Keratinocyte (primary cell): ENCODE results near the gene PRKCH. TPM values are rescaled to one million over a fixed set of nuclear protein-coding genes. Genes with fewer than 3 reads are reported as not detected.

Experiments used
- DNase-seq: peaks from one replicate; pipeline ENCODE4 v3.0.0-alpha.2; 2011; ENCODE audit warnings: low read depth, missing footprints, low spot score
- FAIRE-seq: peaks from 2 replicates; lab custom pipeline; 2011; peaks lifted over from hg19 to GRCh38; lab: Jason Lieb, UNC
- H2AFZ ChIP-seq: 2 replicates; pipeline ENCODE4 v1.6.0; 2012; ENCODE audit warnings: low read length, control low read depth, inconsistent platforms; ENCODE audit not compliant: control insufficient read depth
- H3K27ac ChIP-seq: 2 replicates; pipeline ENCODE4 v1.5.1; 2011; ENCODE audit warnings: low read length; ENCODE audit not compliant: control insufficient read depth, insufficient read depth
- H3K27me3 ChIP-seq: 3 replicates; pipeline ENCODE4 v1.6.0; 2011; ENCODE audit warnings: low read length; ENCODE audit not compliant: control insufficient read depth, insufficient read depth; ENCODE audit errors: extremely low read depth
- H3K36me3 ChIP-seq, 2 experiments: 2 replicates in 1 of 2; 3 replicates in 1 of 2; pipeline ENCODE4 v1.5.1; 2011; ENCODE audit warnings: low read length in 2 of 2, mild to moderate bottlenecking in 1 of 2; ENCODE audit not compliant: control insufficient read depth in 2 of 2, insufficient read depth in 2 of 2; ENCODE audit errors: extremely low read depth in 1 of 2
- H3K4me1 ChIP-seq: 3 replicates; pipeline ENCODE4 v1.5.1; 2011; ENCODE audit warnings: low read length; ENCODE audit not compliant: control insufficient read depth, insufficient read depth; ENCODE audit errors: extremely low read depth
- H3K4me2 ChIP-seq: 3 replicates; pipeline ENCODE4 v1.6.0; 2011; ENCODE audit warnings: low read depth, low read length; ENCODE audit not compliant: control insufficient read depth, insufficient read depth; ENCODE audit errors: extremely low read depth
- H3K4me3 ChIP-seq, 3 experiments: fragments of 200-600 bp in 1 of 3; sonication (generic) in 1 of 3; 2 replicates in 2 of 3; 3 replicates in 1 of 3; pipeline ENCODE4 v1.5.1; 2011 to 2016; ENCODE audit warnings: low read length in 3 of 3, mild to moderate bottlenecking in 3 of 3, control low read depth in 2 of 3, inconsistent platforms in 1 of 3, low read depth in 1 of 3, mixed read lengths in 1 of 3, mixed run types in 1 of 3, moderate library complexity in 1 of 3; ENCODE audit not compliant: control insufficient read depth in 2 of 3, insufficient read depth in 2 of 3; ENCODE audit errors: extremely low read depth in 1 of 3
- H3K79me2 ChIP-seq: 2 replicates; pipeline ENCODE4 v1.6.0; 2012; ENCODE audit warnings: low read length; ENCODE audit not compliant: control insufficient read depth, insufficient read depth
- H3K9ac ChIP-seq: 3 replicates; pipeline ENCODE4 v1.6.0; 2011; ENCODE audit warnings: low read length; ENCODE audit not compliant: control insufficient read depth, insufficient read depth; ENCODE audit errors: extremely low read depth
- H3K9me1 ChIP-seq: 3 replicates; pipeline ENCODE4 v1.6.0; 2011; ENCODE audit warnings: low read length; ENCODE audit not compliant: control insufficient read depth, insufficient read depth; ENCODE audit errors: extremely low read depth
- H3K9me3 ChIP-seq: 2 replicates; pipeline ENCODE4 v1.5.1; 2012; ENCODE audit warnings: low read depth, low read length; ENCODE audit not compliant: control insufficient read depth
- H4K20me1 ChIP-seq: 3 replicates; pipeline ENCODE4 v1.6.0; 2011; ENCODE audit warnings: low read length; ENCODE audit not compliant: control insufficient read depth, insufficient read depth; ENCODE audit errors: extremely low read depth
- EZH2 ChIP-seq: IDR thresholded peaks from one replicate; pipeline ENCODE4 v1.6.1; 2012; ENCODE audit warnings: inconsistent platforms, mild to moderate bottlenecking, low read length, moderate library complexity
- dilution Hi-C: fragments of 300-500 bp; cut with MboI; formaldehyde crosslinking; loops from one replicate; pipeline ENCODE4 v1.7.0; 2020; ENCODE audit warnings: low sequenced_read_pairs; ENCODE audit not compliant: extremely low pct_ligation_motif_present
- polyA plus RNA-seq, 5 experiments: library from polyadenylated mRNA; depleted of rRNA in 3 of 5; stranded (reverse) in 3 of 5; stranded (forward) in 1 of 5; unstranded in 1 of 5; fragments of >200 nt; gene quantifications; 1 replicate in 1 of 5; 2 replicates in 3 of 5; 3 replicates in 1 of 5; pipeline versions ENCODE4 v1.2.1 to v1.2.3, GENCODE V29; 2011 to 2012; ENCODE audit warnings: missing spikeins in 2 of 5, low read depth in 1 of 5, low replicate concordance in 1 of 5
- TF ChIP-seq, protein P1 (sequence below), 3 experiments: IDR thresholded peaks in 1 of 3; conservative IDR thresholded peaks in 1 of 3; optimal IDR thresholded peaks in 1 of 3; 2 replicates in 2 of 3; 3 replicates in 1 of 3; pipeline versions ENCODE3 to v1.5.1; 2011; ENCODE audit warnings: low read length in 3 of 3, mild to moderate bottlenecking in 3 of 3, moderate library complexity in 2 of 3, control low read depth in 1 of 3, inconsistent platforms in 1 of 3; ENCODE audit not compliant: insufficient read depth in 2 of 3; ENCODE audit errors: extremely low read depth in 1 of 3

The PRKCH gene
- polyA plus RNA-seq, 1 donor (not counting 4 experiments of a cell fraction or from before 2014, with no cell fraction given), result 13.7 TPM

DNA sequence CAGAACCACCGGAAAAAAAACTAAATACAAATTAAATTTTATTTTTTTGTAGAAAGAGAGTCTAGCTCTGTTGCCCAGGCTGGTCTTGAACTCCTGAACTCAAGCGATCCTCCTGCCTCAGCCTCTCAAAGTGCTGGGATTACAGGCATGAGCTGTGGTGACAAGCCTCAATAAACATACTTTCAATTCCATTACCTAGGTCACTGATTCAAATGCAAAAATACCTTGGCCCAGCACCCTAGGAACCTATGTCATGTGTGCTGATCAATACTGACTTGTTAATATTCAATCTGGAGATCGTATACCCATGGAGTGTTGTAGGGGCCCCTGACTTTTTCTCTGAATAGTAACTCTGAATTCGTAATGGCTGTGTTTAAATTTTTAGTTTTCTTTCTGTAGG, 33.2 kb upstream of the PRKCH start:
- FAIRE-seq (no peak), DNase-seq (no peak)
- Histone ChIP-seq H3K27me3 (no peaks in the 10 kb centered on the region), H3K27ac (no peak overlapping the region), H3K4me2 (no peak overlapping the region), H3K4me3 (no peak overlapping the region), H3K9me3 (no peaks in the 10 kb centered on the region), H3K9me1 (no peaks in the 10 kb centered on the region), H2AFZ (no peak overlapping the region), H3K4me1 (peaks cover 3% of the 10 kb centered on the region), H4K20me1 (no peaks in the 10 kb centered on the region), H3K36me3 (no peaks in the 10 kb centered on the region), H3K9ac (no peak overlapping the region), H3K79me2 (no peaks in the 10 kb centered on the region)
- no peak for TF ChIP-seq EZH2
- TF ChIP-seq, protein P1, sequence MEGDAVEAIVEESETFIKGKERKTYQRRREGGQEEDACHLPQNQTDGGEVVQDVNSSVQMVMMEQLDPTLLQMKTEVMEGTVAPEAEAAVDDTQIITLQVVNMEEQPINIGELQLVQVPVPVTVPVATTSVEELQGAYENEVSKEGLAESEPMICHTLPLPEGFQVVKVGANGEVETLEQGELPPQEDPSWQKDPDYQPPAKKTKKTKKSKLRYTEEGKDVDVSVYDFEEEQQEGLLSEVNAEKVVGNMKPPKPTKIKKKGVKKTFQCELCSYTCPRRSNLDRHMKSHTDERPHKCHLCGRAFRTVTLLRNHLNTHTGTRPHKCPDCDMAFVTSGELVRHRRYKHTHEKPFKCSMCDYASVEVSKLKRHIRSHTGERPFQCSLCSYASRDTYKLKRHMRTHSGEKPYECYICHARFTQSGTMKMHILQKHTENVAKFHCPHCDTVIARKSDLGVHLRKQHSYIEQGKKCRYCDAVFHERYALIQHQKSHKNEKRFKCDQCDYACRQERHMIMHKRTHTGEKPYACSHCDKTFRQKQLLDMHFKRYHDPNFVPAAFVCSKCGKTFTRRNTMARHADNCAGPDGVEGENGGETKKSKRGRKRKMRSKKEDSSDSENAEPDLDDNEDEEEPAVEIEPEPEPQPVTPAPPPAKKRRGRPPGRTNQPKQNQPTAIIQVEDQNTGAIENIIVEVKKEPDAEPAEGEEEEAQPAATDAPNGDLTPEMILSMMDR (optimal IDR thresholded peaks at IDR 0.05 in 1 of 3, IDR thresholded peaks at IDR 0.05 in 1 of 3, conservative IDR thresholded peaks at IDR 0.05 in 1 of 3; ENCODE audit: extremely low read depth in 1 of 3, insufficient read depth in 2 of 3, low read length in 3 of 3), result no peak
- dilution Hi-C loops, result no loop called here

DNA sequence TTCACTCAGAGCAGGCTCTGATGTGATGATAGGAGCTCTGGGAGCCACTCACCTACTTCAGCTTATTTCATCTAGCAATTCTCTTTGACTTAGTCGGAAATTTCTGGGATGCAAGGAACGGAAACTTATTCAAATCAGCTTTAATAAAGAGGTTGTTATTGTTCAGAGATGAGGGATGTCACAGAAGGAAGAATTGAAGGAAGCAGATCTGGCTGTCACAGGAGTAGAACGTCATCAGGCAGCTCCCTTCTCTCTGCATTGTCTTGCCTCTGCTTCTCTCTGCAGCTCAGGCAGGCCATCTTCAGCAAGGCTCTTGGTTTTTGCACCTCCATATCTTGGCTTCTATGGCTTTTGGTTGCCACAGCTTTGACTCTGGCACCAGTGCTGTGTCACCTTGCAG, 32.7 kb upstream of the PRKCH start:
- H2AFZ ChIP-seq, result no peak overlapping the region
- no peaks in the 10 kb centered on the region for H3K9me3 ChIP-seq
- no peaks in the 10 kb centered on the region for H3K9me1 ChIP-seq
- no peaks in the 10 kb centered on the region for H3K27me3 ChIP-seq
- H4K20me1 ChIP-seq, result no peaks in the 10 kb centered on the region
- no peak overlapping the region for H3K4me2 ChIP-seq
- FAIRE-seq (no peak), DNase-seq (no peak)
- no peaks in the 10 kb centered on the region for H3K36me3 ChIP-seq
- dilution Hi-C loops, result no loop called here
- H3K79me2 ChIP-seq, result no peaks in the 10 kb centered on the region
- no peak overlapping the region for H3K9ac ChIP-seq
- H3K4me3 ChIP-seq, result no peak overlapping the region
- peaks cover 3% of the 10 kb centered on the region for H3K4me1 ChIP-seq
- TF ChIP-seq EZH2, result no peak
- TF ChIP-seq, protein P1 (optimal IDR thresholded peaks at IDR 0.05 in 1 of 3, IDR thresholded peaks at IDR 0.05 in 1 of 3, conservative IDR thresholded peaks at IDR 0.05 in 1 of 3; ENCODE audit: extremely low read depth in 1 of 3, insufficient read depth in 2 of 3, low read length in 3 of 3), result no peak
- H3K27ac ChIP-seq, result no peak overlapping the region
